ENCODE data around the gene KIF26A.

Gene KIF26A

GRCh38 chr14:104225278-104226190 lies 87.1 kb downstream of the KIF26A start:
- peak; percentile 2 for DNase-seq

GRCh38 chr14:104226421-104227383 lies 88.3 kb downstream of the KIF26A start:
- no peak for DNase-seq

- DNase-seq: no peak
Measured at GRCh38 chr14:104227806-104228205, 89.4 kb downstream of the KIF26A start.

GRCh38 chr14:104228221-104228620 lies 89.8 kb downstream of the KIF26A start:
- no peak for DNase-seq

GRCh38 chr14:104228716-104229533 lies 90.5 kb downstream of the KIF26A start:
- DNase-seq: no peak

- DNase-seq: no peak
Measured at GRCh38 chr14:104229534-104230055, 91.2 kb downstream of the KIF26A start.

- DNase-seq: no peak
Measured at GRCh38 chr14:104230119-104230815, 91.9 kb downstream of the KIF26A start.

All from CD4-positive, alpha-beta T cell treated with Interleukin-21 for 1 hour (primary cell).